ENCODE data around the gene MGAT4B. TPM values are rescaled to one million over a fixed set of nuclear protein-coding genes. Genes with fewer than 3 reads are reported as not detected.

MGAT4B gene
- total RNA-seq, 1 donor from 2014 or later = 118 TPM

DNA sequence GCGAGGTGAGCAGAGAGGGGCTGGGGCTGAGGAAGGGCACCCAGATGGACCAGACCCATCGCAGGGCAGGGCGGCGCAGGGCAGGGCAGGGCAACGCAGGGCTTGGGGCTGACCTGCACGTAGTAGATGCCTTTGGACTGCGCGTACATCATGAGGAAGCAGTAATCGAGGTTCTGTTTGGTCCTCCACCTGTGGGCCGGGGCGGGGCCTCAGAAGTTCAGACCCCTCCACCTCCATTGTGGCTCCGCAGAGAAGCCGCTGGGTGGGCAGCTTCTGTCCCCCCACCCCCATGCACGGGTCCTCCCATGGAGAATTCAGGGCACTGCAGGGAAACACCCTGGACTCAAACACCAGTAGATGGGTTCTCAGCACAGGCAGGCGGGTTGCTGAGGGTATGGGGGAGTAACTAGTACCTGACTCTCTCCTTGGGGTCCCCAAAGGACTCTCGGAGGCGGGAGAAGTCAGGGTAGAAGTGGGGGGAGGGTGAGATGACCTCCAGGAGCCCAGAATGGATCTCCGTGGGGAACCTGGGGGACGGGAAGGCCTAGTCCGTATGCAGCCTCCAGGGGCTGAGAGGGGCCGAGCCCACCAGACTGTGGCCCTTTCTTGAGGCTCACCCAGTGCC, 6.5 kb downstream of the MGAT4B start:
- Histone ChIP-seq H3K9me3 (no peaks in the 10 kb centered on the region), H3K4me3 (no peak overlapping the region), H3K36me3 (peaks cover 45% of the 10 kb centered on the region), H3K4me1 (peaks cover 35% of the 10 kb centered on the region), H3K27me3 (no peaks in the 10 kb centered on the region), H3K27ac (no peak overlapping the region)
- DNase-seq (no peak), ATAC-seq (no peak)
- no peak for TF ChIP-seq CTCF (IDR thresholded peaks at IDR 0.05)
- intact Hi-C loops (cut with DNase I) = no loop called here

- H3K9me3 ChIP-seq = no peaks in the 10 kb centered on the region
- intact Hi-C loops (cut with DNase I) = loop anchor here (5.0 kb wide), 1 partner anchor 37 kb away; no protein-coding TSS in a partner anchor
- peaks cover 45% of the 10 kb centered on the region for H3K36me3 ChIP-seq
- no peak overlapping the region for H3K27ac ChIP-seq
- TF ChIP-seq CTCF (IDR thresholded peaks at IDR 0.05) = no peak
- peaks cover 35% of the 10 kb centered on the region for H3K4me1 ChIP-seq
- no peak for DNase-seq
- no peak overlapping the region for H3K4me3 ChIP-seq
- no peak for ATAC-seq
- no peaks in the 10 kb centered on the region for H3K27me3 ChIP-seq
These were observed 7.1 kb downstream of the MGAT4B start for GRCh38 chr5:179799644-179799973.

DNA sequence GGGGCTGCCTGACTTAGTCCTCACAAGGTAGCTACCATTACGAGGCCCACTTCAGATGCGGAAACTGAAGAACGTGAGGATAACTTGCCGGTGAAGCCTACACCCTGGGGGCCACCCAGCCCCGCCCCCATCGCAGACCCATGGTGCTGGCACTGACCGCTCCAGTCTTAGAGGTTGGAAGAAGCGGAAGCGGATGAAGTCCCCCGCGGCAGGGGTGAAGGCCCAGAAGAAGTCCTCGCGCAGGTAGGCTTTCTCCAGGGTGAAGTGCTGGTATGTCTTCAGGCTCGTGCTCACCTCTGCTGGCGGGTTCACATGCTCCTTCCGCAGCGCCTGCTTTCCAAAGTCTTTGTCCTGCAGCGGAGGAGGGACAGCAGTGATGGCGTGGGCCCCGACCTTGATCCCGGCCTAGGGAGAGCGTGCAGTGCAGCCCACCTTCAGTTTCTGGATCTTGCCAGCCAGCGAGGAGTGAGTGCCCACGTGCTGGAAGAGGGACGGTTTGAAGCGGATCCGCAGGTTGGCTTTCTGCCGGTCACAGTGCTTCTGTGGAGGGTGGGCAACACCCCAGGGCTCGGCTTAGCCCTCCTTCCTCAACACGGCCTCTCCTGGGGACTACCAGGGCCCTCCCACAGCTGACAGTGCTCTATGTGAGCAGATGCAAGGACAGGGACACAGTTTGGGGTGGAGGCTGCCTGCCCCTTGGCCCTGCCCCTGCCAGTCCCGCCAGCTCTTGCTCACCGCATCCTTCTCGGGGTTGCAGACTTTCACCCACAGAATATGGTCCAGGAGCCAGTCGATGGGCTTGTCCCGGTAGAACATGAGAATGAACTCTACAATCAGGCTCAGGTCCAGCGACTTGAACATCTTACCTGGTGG, 7.7 kb downstream of the MGAT4B start:
- peaks cover 45% of the 10 kb centered on the region for H3K36me3 ChIP-seq
- H3K9me3 ChIP-seq = no peaks in the 10 kb centered on the region
- no peak for DNase-seq
- H3K27ac ChIP-seq = no peak overlapping the region
- peaks cover 35% of the 10 kb centered on the region for H3K4me1 ChIP-seq
- no peak for TF ChIP-seq CTCF (IDR thresholded peaks at IDR 0.05)
- H3K27me3 ChIP-seq = no peaks in the 10 kb centered on the region
- intact Hi-C loops (cut with DNase I) = loop anchor here (5.0 kb wide), 1 partner anchor 37 kb away; no protein-coding TSS in a partner anchor
- no peak for ATAC-seq
- H3K4me3 ChIP-seq = no peak overlapping the region

- no peak for DNase-seq
- H3K27ac ChIP-seq = no peak overlapping the region
- peaks cover 35% of the 10 kb centered on the region for H3K4me1 ChIP-seq
- H3K36me3 ChIP-seq = peaks cover 45% of the 10 kb centered on the region
- TF ChIP-seq CTCF (IDR thresholded peaks at IDR 0.05) = no peak
- intact Hi-C loops (cut with DNase I) = loop anchor here (5.0 kb wide), 1 partner anchor 36 kb away; no protein-coding TSS in a partner anchor
- ATAC-seq = no peak
- no peaks in the 10 kb centered on the region for H3K9me3 ChIP-seq
- no peak overlapping the region for H3K4me3 ChIP-seq
- no peaks in the 10 kb centered on the region for H3K27me3 ChIP-seq
These were observed 8.4 kb downstream of the MGAT4B start for GRCh38 chr5:179798144-179798770.

- H3K4me1 ChIP-seq = peaks cover 37% of the 10 kb centered on the region
- H3K4me3 ChIP-seq = no peak overlapping the region
- H3K27ac ChIP-seq = no peak overlapping the region
- peaks cover 45% of the 10 kb centered on the region for H3K36me3 ChIP-seq
- DNase-seq = no peak
- no peaks in the 10 kb centered on the region for H3K9me3 ChIP-seq
- H3K27me3 ChIP-seq = no peaks in the 10 kb centered on the region
- intact Hi-C loops (cut with DNase I) = loop anchor here (5.0 kb wide), 1 partner anchor 35 kb away; no protein-coding TSS in a partner anchor
- no peak for ATAC-seq
- TF ChIP-seq CTCF (IDR thresholded peaks at IDR 0.05) = no peak
These were observed 8.9 kb downstream of the MGAT4B start for GRCh38 chr5:179797741-179798140.
